Activated CD4-positive, alpha-beta T cell treated with anti-CD3 and anti-CD28 coated beads, Interleukin-2, amount 10 ng/mL, durations not matched to agents 7 days and 5 days (primary cell): ENCODE data around the gene MEGF6. TPM values are rescaled to one million over a fixed set of nuclear protein-coding genes. Genes with fewer than 3 reads are reported as not detected.
A peak's percentile ranks its signal among the peaks of the same experiment; 100 is the strongest.

Experiments
- CTCF ChIA-PET: fragments of 350-600 bp; sonication (Branson Sonifier 250); formaldehyde crosslinking; loops from one replicate; lab custom pipeline; 2021; ENCODE audit warnings: antibody characterized with exemption; lab: Charles Lee
- POLR2A ChIA-PET: fragments of 350-600 bp; sonication (Branson Sonifier 250); formaldehyde crosslinking; loops from one replicate; lab custom pipeline; 2021; ENCODE audit warnings: antibody characterized with exemption; lab: Charles Lee
- DNase-seq: peaks from one replicate; pipeline ENCODE4 v3.0.0-alpha.2; 2020
- H3K27ac Mint-ChIP-seq: one replicate; pipeline ENCODE4 v1.8.0; 2021; ENCODE audit warnings: mild to moderate bottlenecking, moderate library complexity, mixed read lengths
- H3K27me3 Mint-ChIP-seq: one replicate; pipeline ENCODE4 v1.8.0; 2021; ENCODE audit warnings: mixed read lengths
- H3K36me3 Mint-ChIP-seq: one replicate; pipeline ENCODE4 v1.8.0; 2021; ENCODE audit warnings: low read depth, mixed read lengths
- H3K4me1 Mint-ChIP-seq: one replicate; pipeline ENCODE4 v1.8.0; 2021; ENCODE audit warnings: mixed read lengths
- H3K4me3 Mint-ChIP-seq: one replicate; pipeline ENCODE4 v1.8.0; 2021; ENCODE audit warnings: mild to moderate bottlenecking, moderate library complexity, mixed read lengths
- H3K9me3 Mint-ChIP-seq: one replicate; pipeline ENCODE4 v1.8.0; 2021; ENCODE audit warnings: mixed read lengths
- total RNA-seq, 2 experiments: library from RNA; stranded (reverse); gene quantifications; one replicate each; pipeline ENCODE4 v1.2.3, GENCODE V29; 2021

The MEGF6 gene
- total RNA-seq, 2 experiments from 2014 or later: 20.7 to 26.6 TPM

DNA sequence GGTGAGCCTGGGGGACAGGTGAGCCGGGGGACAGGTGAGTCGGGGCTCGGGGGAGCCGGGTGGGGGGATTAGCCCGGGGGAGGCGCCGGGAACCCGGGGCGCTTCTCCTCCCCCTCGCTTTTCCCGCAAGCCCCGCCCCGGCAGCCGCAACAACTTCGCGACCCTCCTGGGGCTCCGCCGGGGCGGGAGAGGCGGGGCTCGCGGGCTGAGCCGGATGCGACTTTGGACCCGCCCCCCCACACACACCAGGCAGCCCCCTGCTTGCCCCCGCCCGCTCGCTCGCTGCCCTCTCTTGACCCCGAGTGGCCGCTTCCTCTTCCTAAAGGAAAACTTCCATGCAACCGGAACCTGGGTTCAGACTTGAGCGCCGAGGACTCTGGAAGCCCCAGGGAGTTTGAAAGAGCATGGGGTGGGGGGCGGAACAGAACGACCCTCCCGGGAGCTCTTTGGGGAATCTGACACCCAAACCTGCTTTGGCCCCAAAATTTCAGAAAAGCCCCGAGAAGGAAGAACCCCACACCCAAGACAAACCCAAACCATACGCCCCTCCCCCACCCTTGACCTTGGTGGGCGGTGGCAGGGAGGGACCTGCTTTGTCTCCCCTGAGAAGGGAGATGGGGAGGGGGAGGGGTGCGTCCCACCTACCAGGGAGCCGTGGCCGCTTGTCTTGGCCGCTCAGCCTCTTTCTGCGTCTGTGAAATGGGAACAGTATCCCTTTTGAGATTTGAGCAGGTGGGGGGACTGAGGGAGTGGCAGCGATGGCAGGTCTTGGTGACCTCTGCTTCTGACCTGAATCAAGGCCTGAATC is 156.3 kb downstream of the MEGF6 start:
- ChIA-PET CTCF (no interaction called here), POLR2A (no interaction called here)
- Mint-ChIP-seq H3K4me3 (peak overlapping the region; percentile 16), H3K36me3 (no peaks in the 10 kb centered on the region), H3K27ac (no peak overlapping the region), H3K4me1 (peaks cover 8% of the 10 kb centered on the region), H3K27me3 (peaks cover 11% of the 10 kb centered on the region), H3K9me3 (no peaks in the 10 kb centered on the region)
- no peak for DNase-seq

GRCh38 chr1:3453891-3454810 is 157.2 kb downstream of the MEGF6 start, which contains the start of gene ARHGEF16:
Gene ARHGEF16, plus strand, starts transcription at chr1:3454665. Its CDS starts 8,420 bp downstream, at chr1:3463085.
- Mint-ChIP-seq H3K27ac (no peak within 1 kb of the TSS), H3K4me1 (peaks cover 8% of the 10 kb centered on the region), H3K36me3 (no peaks in the 10 kb centered on the region), H3K27me3 (peaks cover 11% of the 10 kb centered on the region), H3K9me3 (no peaks in the 10 kb centered on the region), H3K4me3 (peak within 1 kb of the TSS; percentile 16)
- ChIA-PET CTCF (interaction anchor here (0.9 to 2.3 kb wide), 3 partner anchors 18 to 31 kb away, joined by 3 to 8 read pairs (median 4); no protein-coding TSS in a partner anchor), POLR2A (no interaction called here)
- no peak for DNase-seq

- Mint-ChIP-seq H3K4me1 (peaks cover 8% of the 10 kb centered on the region), H3K4me3 (no peak overlapping the region), H3K27ac (no peak overlapping the region), H3K9me3 (no peaks in the 10 kb centered on the region), H3K27me3 (peaks cover 11% of the 10 kb centered on the region), H3K36me3 (no peaks in the 10 kb centered on the region)
- POLR2A ChIA-PET: no interaction called here
- CTCF ChIA-PET: interaction anchor here (0.8 to 2.3 kb wide), 6 partner anchors 19 to 279 kb away, joined by 3 to 8 read pairs (median 4); no protein-coding TSS in a partner anchor
- DNase-seq: peak; percentile 74
Observed at GRCh38 chr1:3453203-3453761, 158.0 kb downstream of the MEGF6 start.

GRCh38 chr1:3452866-3453175 is 158.5 kb downstream of the MEGF6 start:
- CTCF ChIA-PET: interaction anchor here (0.8 to 2.3 kb wide), 6 partner anchors 19 to 279 kb away, joined by 3 to 8 read pairs (median 4); no protein-coding TSS in a partner anchor
- no peak for DNase-seq
- Mint-ChIP-seq H3K36me3 (no peaks in the 10 kb centered on the region), H3K9me3 (no peaks in the 10 kb centered on the region), H3K27ac (no peak overlapping the region), H3K27me3 (peaks cover 11% of the 10 kb centered on the region), H3K4me3 (no peak overlapping the region), H3K4me1 (peaks cover 8% of the 10 kb centered on the region)
- POLR2A ChIA-PET: no interaction called here

GRCh38 chr1:3451994-3452865 is 159.1 kb downstream of the MEGF6 start:
- peaks cover 8% of the 10 kb centered on the region for H3K4me1 Mint-ChIP-seq
- DNase-seq: no peak
- H3K27ac Mint-ChIP-seq: no peak overlapping the region
- peaks cover 11% of the 10 kb centered on the region for H3K27me3 Mint-ChIP-seq
- CTCF ChIA-PET: interaction anchor here (0.8 to 2.3 kb wide), 5 partner anchors 20 to 280 kb away, joined by 3 to 8 read pairs (median 4); no protein-coding TSS in a partner anchor
- POLR2A ChIA-PET: no interaction called here
- H3K9me3 Mint-ChIP-seq: no peaks in the 10 kb centered on the region
- H3K36me3 Mint-ChIP-seq: no peaks in the 10 kb centered on the region
- no peak overlapping the region for H3K4me3 Mint-ChIP-seq

GRCh38 chr1:3450983-3451382 is 160.3 kb downstream of the MEGF6 start:
- H3K9me3 Mint-ChIP-seq: peaks cover 2% of the 10 kb centered on the region
- H3K27ac Mint-ChIP-seq: no peak overlapping the region
- no peak overlapping the region for H3K4me3 Mint-ChIP-seq
- DNase-seq: no peak
- H3K4me1 Mint-ChIP-seq: peaks cover 8% of the 10 kb centered on the region
- CTCF ChIA-PET: no interaction called here
- H3K27me3 Mint-ChIP-seq: peaks cover 11% of the 10 kb centered on the region
- H3K36me3 Mint-ChIP-seq: no peaks in the 10 kb centered on the region
- POLR2A ChIA-PET: no interaction called here

DNA sequence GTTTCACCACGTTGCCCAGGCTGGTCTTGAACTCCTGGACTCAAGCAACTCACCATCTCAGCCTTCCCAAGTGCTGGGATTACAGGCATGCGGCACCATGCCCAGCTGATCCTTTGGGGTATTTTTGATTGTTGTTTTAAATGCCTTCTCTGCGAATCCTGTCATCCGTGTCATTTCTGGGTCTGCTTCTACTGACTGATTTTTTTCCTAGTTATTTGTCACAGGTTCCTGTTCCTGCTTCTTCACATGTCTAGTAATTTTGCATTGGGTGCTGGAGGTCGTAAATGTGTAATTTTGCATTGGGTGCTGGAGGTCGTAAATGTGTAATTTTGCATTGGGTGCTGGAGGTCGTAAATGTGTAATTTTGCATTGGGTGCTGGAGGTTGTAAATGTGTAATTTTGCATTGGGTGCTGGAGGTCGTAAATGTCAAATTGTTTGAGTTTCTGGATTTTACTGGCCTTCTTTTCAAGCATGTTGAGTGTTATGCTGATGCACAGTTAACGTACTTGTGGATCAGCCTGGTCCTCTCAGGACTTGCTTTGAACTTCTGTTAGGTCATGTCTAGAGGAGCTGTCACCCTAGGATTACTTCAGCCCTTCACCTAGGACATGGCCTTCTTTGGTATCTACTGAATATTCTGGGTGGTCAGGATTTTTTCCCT is 161.0 kb downstream of the MEGF6 start:
- ChIA-PET POLR2A (no interaction called here), CTCF (no interaction called here)
- H3K4me3 Mint-ChIP-seq: no peak overlapping the region
- peaks cover 2% of the 10 kb centered on the region for H3K9me3 Mint-ChIP-seq
- DNase-seq: no peak
- H3K27ac Mint-ChIP-seq: no peak overlapping the region
- peaks cover 7% of the 10 kb centered on the region for H3K27me3 Mint-ChIP-seq
- peaks cover 6% of the 10 kb centered on the region for H3K4me1 Mint-ChIP-seq
- no peaks in the 10 kb centered on the region for H3K36me3 Mint-ChIP-seq

DNA sequence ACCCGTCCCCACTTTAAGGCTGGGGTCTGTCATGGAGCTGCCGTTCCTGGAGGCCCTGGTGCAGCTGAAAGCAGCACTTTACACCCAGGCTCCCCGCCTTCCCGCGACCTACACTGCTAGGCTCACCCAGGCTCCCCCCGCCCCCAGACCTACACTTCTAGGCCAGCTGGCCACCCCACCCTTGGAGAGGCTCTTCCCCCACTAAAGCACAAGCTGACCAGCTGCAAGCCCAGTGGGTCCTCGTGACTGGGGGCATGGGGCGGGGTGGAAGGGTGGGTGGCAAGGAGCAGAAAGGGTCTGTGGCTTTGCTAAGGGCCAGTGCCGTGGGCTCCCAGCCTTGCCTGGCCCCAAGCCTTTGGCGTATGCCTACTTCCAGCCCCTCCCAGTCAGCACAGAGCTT is 166.6 kb downstream of the MEGF6 start:
- H3K27me3 Mint-ChIP-seq: no peaks in the 10 kb centered on the region
- H3K9me3 Mint-ChIP-seq: peaks cover 2% of the 10 kb centered on the region
- POLR2A ChIA-PET: no interaction called here
- no peaks in the 10 kb centered on the region for H3K36me3 Mint-ChIP-seq
- no peak overlapping the region for H3K4me3 Mint-ChIP-seq
- no peak overlapping the region for H3K27ac Mint-ChIP-seq
- CTCF ChIA-PET: no interaction called here
- no peak for DNase-seq
- H3K4me1 Mint-ChIP-seq: no peaks in the 10 kb centered on the region

DNA sequence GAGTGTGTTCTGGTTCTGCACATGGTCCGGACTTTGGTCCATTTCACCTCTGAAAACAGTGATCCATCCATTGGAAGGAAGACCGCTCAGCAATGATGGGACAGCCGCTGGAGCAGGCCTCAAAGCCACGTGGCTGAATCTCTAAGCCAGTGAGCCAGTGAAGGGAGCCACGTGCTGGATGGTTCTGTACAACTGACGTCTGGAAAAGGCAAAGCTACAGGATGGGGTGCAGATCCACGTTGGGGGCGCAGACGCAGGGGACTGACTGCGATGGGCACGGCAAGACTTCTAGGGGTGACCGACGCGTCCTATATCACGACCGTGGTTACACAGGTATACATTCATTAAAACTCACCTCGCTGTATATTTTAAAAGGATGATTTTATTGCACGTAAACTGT is 167.0 kb downstream of the MEGF6 start:
- no peaks in the 10 kb centered on the region for H3K36me3 Mint-ChIP-seq
- peaks cover 2% of the 10 kb centered on the region for H3K9me3 Mint-ChIP-seq
- no peak for DNase-seq
- no peak overlapping the region for H3K27ac Mint-ChIP-seq
- ChIA-PET CTCF (no interaction called here), POLR2A (no interaction called here)
- H3K27me3 Mint-ChIP-seq: no peaks in the 10 kb centered on the region
- no peak overlapping the region for H3K4me3 Mint-ChIP-seq
- H3K4me1 Mint-ChIP-seq: no peaks in the 10 kb centered on the region

GRCh38 chr1:3443807-3444206 is 167.5 kb downstream of the MEGF6 start:
- H3K27me3 Mint-ChIP-seq: no peaks in the 10 kb centered on the region
- no peaks in the 10 kb centered on the region for H3K36me3 Mint-ChIP-seq
- POLR2A ChIA-PET: no interaction called here
- DNase-seq: no peak
- H3K4me1 Mint-ChIP-seq: no peaks in the 10 kb centered on the region
- H3K4me3 Mint-ChIP-seq: no peak overlapping the region
- H3K27ac Mint-ChIP-seq: no peak overlapping the region
- CTCF ChIA-PET: no interaction called here
- H3K9me3 Mint-ChIP-seq: peaks cover 2% of the 10 kb centered on the region

DNA sequence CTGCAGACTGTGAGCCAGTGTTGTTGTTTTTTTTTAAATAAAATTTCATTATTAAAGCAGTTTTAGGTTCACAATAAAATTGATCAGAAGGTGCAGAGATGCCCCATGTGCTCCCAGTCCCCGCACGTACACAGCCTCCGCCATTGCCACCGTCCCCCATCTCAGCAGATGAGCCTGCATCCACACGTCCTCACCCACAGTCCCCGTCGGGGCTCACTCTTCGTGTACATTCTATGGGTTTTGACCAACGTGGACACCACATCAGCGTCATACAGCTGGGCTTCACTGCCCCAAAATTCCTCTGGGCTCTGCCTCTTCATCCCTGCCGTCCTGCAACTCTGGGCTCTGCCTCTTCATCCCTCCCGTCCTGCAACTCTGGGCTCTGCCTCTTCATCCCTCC is 168.4 kb downstream of the MEGF6 start:
- no peaks in the 10 kb centered on the region for H3K27me3 Mint-ChIP-seq

DNA sequence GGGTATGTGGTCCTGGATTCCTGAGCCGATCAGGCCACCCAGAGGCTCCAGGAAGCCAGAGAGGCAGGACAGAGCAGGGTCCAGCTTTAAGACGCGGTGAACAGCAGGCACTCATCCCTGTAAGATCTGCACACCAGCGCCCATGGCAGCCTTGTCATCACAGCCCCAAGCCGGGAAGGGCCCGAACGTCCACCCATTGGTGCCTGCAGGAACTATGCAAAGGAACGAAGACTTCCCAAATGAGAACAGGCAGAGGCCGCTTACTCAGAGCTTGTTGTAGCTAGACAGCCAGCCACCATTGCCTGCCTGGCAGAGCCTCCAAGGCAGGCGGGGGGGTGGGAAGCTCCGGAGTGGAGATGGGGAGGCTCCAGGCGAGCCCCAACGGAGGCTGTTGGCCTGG is 169.0 kb downstream of the MEGF6 start:
- H3K27ac Mint-ChIP-seq: no peak overlapping the region
- no peak overlapping the region for H3K4me3 Mint-ChIP-seq
- no peaks in the 10 kb centered on the region for H3K27me3 Mint-ChIP-seq
- no peaks in the 10 kb centered on the region for H3K36me3 Mint-ChIP-seq
- H3K4me1 Mint-ChIP-seq: no peaks in the 10 kb centered on the region
- CTCF ChIA-PET: no interaction called here
- peaks cover 2% of the 10 kb centered on the region for H3K9me3 Mint-ChIP-seq
- no peak for DNase-seq
- POLR2A ChIA-PET: no interaction called here

More for the DNA sequence above, 168.4 kb downstream of the MEGF6 start:
- ChIA-PET CTCF (no interaction called here), POLR2A (no interaction called here)
- H3K27ac Mint-ChIP-seq: no peak overlapping the region
- H3K36me3 Mint-ChIP-seq: no peaks in the 10 kb centered on the region
- no peak overlapping the region for H3K4me3 Mint-ChIP-seq
- no peak for DNase-seq
- H3K9me3 Mint-ChIP-seq: peaks cover 2% of the 10 kb centered on the region
- no peaks in the 10 kb centered on the region for H3K4me1 Mint-ChIP-seq
